Measurements from ENCODE around the gene PABPC3. TPM values are rescaled to one million over a fixed set of nuclear protein-coding genes. Genes with fewer than 3 reads are reported as not detected.

Gene PABPC3
- total and polyA plus RNA-seq, 10 donors: 0.03 to 0.38 (median 0.26) TPM

DNA sequence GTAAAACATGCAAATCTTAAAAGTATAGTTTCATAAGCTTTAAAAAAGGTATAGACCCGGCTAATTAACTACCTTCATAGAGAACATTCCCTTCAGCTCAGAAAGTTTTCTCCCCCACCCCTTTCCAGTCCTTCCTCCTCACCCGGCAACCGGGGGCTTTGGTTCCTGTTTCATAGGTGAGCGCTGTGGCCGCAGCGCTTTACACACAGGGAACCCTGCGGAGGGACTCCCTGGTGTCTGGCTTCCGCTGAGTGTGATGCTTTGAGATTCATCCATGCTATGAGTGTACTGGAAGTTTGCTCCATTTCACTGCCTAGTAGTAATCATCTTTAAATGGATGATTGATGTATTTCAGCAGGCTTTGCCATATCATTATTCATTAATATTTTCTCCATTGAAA lies 26.0 kb upstream of the PABPC3 start:
- H3K4me3 ChIP-seq: no peak overlapping the region
- peaks cover 0 to 53% (median 1%) of the 10 kb centered on the region in 7 donors for H3K27me3 ChIP-seq (replicated peaks in 1 of 7)
- 24 to 33% (median 32%) methylated on average over 8 of the region's 8 CpGs for WGBS, 5 donors
- intact Hi-C loops (cut with DNase I; ENCODE audit: low total_unique reads): no loop called here
- no peaks in the 10 kb centered on the region for H3K9me3 ChIP-seq
- TF ChIP-seq, protein P1, sequence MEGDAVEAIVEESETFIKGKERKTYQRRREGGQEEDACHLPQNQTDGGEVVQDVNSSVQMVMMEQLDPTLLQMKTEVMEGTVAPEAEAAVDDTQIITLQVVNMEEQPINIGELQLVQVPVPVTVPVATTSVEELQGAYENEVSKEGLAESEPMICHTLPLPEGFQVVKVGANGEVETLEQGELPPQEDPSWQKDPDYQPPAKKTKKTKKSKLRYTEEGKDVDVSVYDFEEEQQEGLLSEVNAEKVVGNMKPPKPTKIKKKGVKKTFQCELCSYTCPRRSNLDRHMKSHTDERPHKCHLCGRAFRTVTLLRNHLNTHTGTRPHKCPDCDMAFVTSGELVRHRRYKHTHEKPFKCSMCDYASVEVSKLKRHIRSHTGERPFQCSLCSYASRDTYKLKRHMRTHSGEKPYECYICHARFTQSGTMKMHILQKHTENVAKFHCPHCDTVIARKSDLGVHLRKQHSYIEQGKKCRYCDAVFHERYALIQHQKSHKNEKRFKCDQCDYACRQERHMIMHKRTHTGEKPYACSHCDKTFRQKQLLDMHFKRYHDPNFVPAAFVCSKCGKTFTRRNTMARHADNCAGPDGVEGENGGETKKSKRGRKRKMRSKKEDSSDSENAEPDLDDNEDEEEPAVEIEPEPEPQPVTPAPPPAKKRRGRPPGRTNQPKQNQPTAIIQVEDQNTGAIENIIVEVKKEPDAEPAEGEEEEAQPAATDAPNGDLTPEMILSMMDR (IDR thresholded peaks at IDR 0.05 in 8 of 11, conservative IDR thresholded peaks at IDR 0.05 in 3 of 11): no peak
- no peak for TF ChIP-seq POLR2AphosphoS5 (IDR thresholded peaks at IDR 0.05)
- no peak for TF ChIP-seq POLR2A (IDR thresholded peaks at IDR 0.05)
- no peak for DNase-seq
- no peaks in the 10 kb centered on the region for H3K4me1 ChIP-seq
- H3K36me3 ChIP-seq: no peaks in the 10 kb centered on the region
- H3K27ac ChIP-seq: no peak overlapping the region

DNA sequence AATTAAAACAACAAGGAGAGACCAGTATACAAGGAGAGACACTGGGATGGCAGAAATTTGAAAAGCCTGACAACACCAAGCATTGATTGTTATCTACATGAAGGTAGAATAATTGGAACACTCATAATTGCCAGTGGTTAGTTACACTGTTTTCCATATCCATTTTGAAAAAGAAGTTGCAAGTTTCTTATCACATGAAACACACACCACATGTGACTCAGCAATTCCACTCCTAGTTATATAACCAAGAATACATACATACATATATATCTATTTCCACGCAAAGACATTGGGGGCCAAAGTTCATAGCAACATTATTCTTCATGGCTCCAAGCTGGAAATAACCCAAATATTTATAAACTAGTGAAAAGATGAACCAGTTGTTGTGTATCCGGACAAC lies 15.2 kb upstream of the PABPC3 start:
- H3K27me3 ChIP-seq (replicated peaks in 1 of 7): no peaks in the 10 kb centered on the region
- TF ChIP-seq POLR2A (IDR thresholded peaks at IDR 0.05): no peak
- TF ChIP-seq, protein P1 (IDR thresholded peaks at IDR 0.05 in 8 of 11, conservative IDR thresholded peaks at IDR 0.05 in 3 of 11): no peak
- intact Hi-C loops (cut with DNase I; ENCODE audit: low total_unique reads): no loop called here
- H3K4me3 ChIP-seq: no peak overlapping the region
- 60 to 74% (median 68%) methylated on average over 2 of the region's 2 CpGs for WGBS, 5 donors
- DNase-seq: no peak
- no peak overlapping the region for H3K27ac ChIP-seq
- no peaks in the 10 kb centered on the region for H3K36me3 ChIP-seq
- H3K9me3 ChIP-seq: no peaks in the 10 kb centered on the region
- H3K4me1 ChIP-seq: no peaks in the 10 kb centered on the region

- Histone ChIP-seq H3K27me3 (replicated peaks in 1 of 7) (no peaks in the 10 kb centered on the region), H3K27ac (no peak overlapping the region), H3K36me3 (no peaks in the 10 kb centered on the region), H3K4me3 (no peak overlapping the region), H3K9me3 (no peaks in the 10 kb centered on the region), H3K4me1 (no peaks in the 10 kb centered on the region)
- TF ChIP-seq POLR2AphosphoS5 (IDR thresholded peaks at IDR 0.05) (no peak), POLR2A (IDR thresholded peaks at IDR 0.05) (no peak)
- TF ChIP-seq, protein P1 (IDR thresholded peaks at IDR 0.05 in 8 of 11, conservative IDR thresholded peaks at IDR 0.05 in 3 of 11): no peak
- WGBS, 5 donors: 76 to 97% (median 90%) methylated on average over 1 of the region's 1 CpG
- DNase-seq: no peak
- intact Hi-C loops (cut with DNase I; ENCODE audit: low total_unique reads): no loop called here
These were observed 11.8 kb upstream of the PABPC3 start for GRCh38 chr13:25084096-25084495.

GRCh38 chr13:25085125-25085742 lies 10.7 kb upstream of the PABPC3 start:
- Histone ChIP-seq H3K36me3 (no peaks in the 10 kb centered on the region), H3K4me1 (no peaks in the 10 kb centered on the region), H3K27me3 (replicated peaks in 1 of 7) (no peaks in the 10 kb centered on the region), H3K4me3 (no peak overlapping the region), H3K27ac (no peak overlapping the region), H3K9me3 (no peaks in the 10 kb centered on the region)
- TF ChIP-seq POLR2AphosphoS5 (IDR thresholded peaks at IDR 0.05): no peak
- TF ChIP-seq, protein P1 (IDR thresholded peaks at IDR 0.05 in 8 of 11, conservative IDR thresholded peaks at IDR 0.05 in 3 of 11): peak in 6 of 11 experiments; percentile 6 to 40 (median 28)
- no peak for DNase-seq
- intact Hi-C loops (cut with DNase I; ENCODE audit: low total_unique reads): no loop called here
- 50 to 67% (median 52%) methylated on average over 6 of the region's 6 CpGs for WGBS, 5 donors

Measured in spleen (tissue), 11 donors.